H1 (cell line): ENCODE results near the gene SLITRK4. TPM values are rescaled to one million over a fixed set of nuclear protein-coding genes. Genes with fewer than 3 reads are reported as not detected.

Experiments used
- CTCF ChIA-PET: fragments of 300-600 bp; sonication (Branson Sonifier 250); formaldehyde crosslinking; loops from one replicate; lab custom pipeline; 2021; ENCODE audit not compliant: partially characterized antibody; lab: Charles Lee
- POLR2A ChIA-PET: fragments of 300-600 bp; sonication (Branson Sonifier 250); formaldehyde crosslinking; loops from one replicate; lab custom pipeline; 2021; ENCODE audit warnings: inconsistent platforms; ENCODE audit not compliant: partially characterized antibody; lab: Charles Lee
- DNase-seq, 2 experiments: peaks; one replicate each; pipeline versions ENCODE4 v3.0.0 to v3.0.0-alpha.2; 2010 to 2022; ENCODE audit warnings: low spot score in 2 of 2, low read depth in 1 of 2, mixed read lengths in 1 of 2
- FAIRE-seq: peaks from 2 replicates; lab custom pipeline; 2011; peaks lifted over from hg19 to GRCh38; lab: Jason Lieb, UNC
- H2AFZ ChIP-seq: 2 replicates; pipeline ENCODE4 v1.8.1; 2012; ENCODE audit warnings: low read length, inconsistent platforms
- H2AK5ac ChIP-seq: 2 replicates; pipeline ENCODE4 v1.6.1; 2013; ENCODE audit warnings: low read depth, low read length
- H2BK120ac ChIP-seq: replicated peaks from 2 replicates; pipeline ENCODE3; 2013; ENCODE audit warnings: low read depth, low read length, inconsistent platforms
- H2BK12ac ChIP-seq: 2 replicates; pipeline ENCODE4 v1.6.1; 2013; ENCODE audit warnings: low read depth, low read length
- H2BK15ac ChIP-seq: 2 replicates; pipeline ENCODE4 v1.6.1; 2013; ENCODE audit warnings: low read length
- H2BK20ac ChIP-seq: 2 replicates; pipeline ENCODE4 v1.6.1; 2013; ENCODE audit warnings: low read length
- H2BK5ac ChIP-seq: 2 replicates; pipeline ENCODE4 v1.6.1; 2013; ENCODE audit warnings: low read depth, low read length
- H3K14ac ChIP-seq: 2 replicates; pipeline ENCODE4 v1.6.1; 2013; ENCODE audit warnings: inconsistent platforms; ENCODE audit not compliant: insufficient read length
- H3K18ac ChIP-seq: 2 replicates; pipeline ENCODE4 v1.6.1; 2013; ENCODE audit warnings: low read length; ENCODE audit errors: extremely low read depth
- H3K23ac ChIP-seq: 2 replicates; pipeline ENCODE4 v1.6.1; 2013; ENCODE audit warnings: inconsistent platforms; ENCODE audit not compliant: insufficient read length
- H3K23me2 ChIP-seq: 2 replicates; pipeline ENCODE4 v1.6.1; 2013; ENCODE audit warnings: low read depth, low read length
- H3K27ac ChIP-seq: 2 replicates; pipeline ENCODE4 v1.6.1; 2011; ENCODE audit warnings: low read depth, low read length, inconsistent platforms
- H3K27me3 ChIP-seq, 4 experiments: replicated peaks in 1 of 4; 1 replicate in 1 of 4; 2 replicates in 3 of 4; pipeline versions ENCODE4 v1.6.1 to v1.8.1; 2011 to 2013; ENCODE audit warnings: low read length in 3 of 4, mild to moderate bottlenecking in 3 of 4, inconsistent platforms in 2 of 4, mixed read lengths in 2 of 4, moderate library complexity in 1 of 4; ENCODE audit not compliant: control insufficient read depth in 3 of 4, insufficient read depth in 3 of 4; ENCODE audit errors: extremely low read depth in 1 of 4
- H3K36me3 ChIP-seq, 4 experiments: 2 replicates each; pipeline versions ENCODE4 v1.6.1 to v1.8.1; 2011 to 2013; ENCODE audit warnings: mild to moderate bottlenecking in 4 of 4, low read length in 3 of 4, moderate library complexity in 2 of 4, control low read depth in 1 of 4, inconsistent platforms in 1 of 4; ENCODE audit not compliant: insufficient read depth in 4 of 4, control insufficient read depth in 2 of 4
- H3K4ac ChIP-seq: replicated peaks from 2 replicates; pipeline ENCODE3; 2013; ENCODE audit warnings: low read length, low read depth, mixed read lengths, inconsistent platforms; ENCODE audit not compliant: insufficient read length
- H3K4me1 ChIP-seq, 4 experiments: replicated peaks in 1 of 4; 1 replicate in 1 of 4; 2 replicates in 3 of 4; pipeline versions ENCODE4 v1.6.1 to v1.8.1; 2011 to 2013; ENCODE audit warnings: low read length in 3 of 4, inconsistent platforms in 2 of 4, mixed read lengths in 1 of 4; ENCODE audit not compliant: insufficient read depth in 4 of 4, control insufficient read depth in 3 of 4
- H3K4me2 ChIP-seq, 2 experiments: 2 replicates each; pipeline versions ENCODE4 v1.6.1 to v1.8.1; 2011 to 2013; ENCODE audit warnings: low read depth in 2 of 2, low read length in 2 of 2, control low read depth in 1 of 2, inconsistent platforms in 1 of 2, mild to moderate bottlenecking in 1 of 2; ENCODE audit not compliant: insufficient read depth in 1 of 2
- H3K4me3 ChIP-seq, 4 experiments: fragments of 200-600, 300-600 bp in 1 of 4; sonication (generic), shearing (Covaris generic), sonication (Bioruptor Twin) in 1 of 4; 2 replicates each; pipeline versions ENCODE4 v1.5.1 to v1.8.1; 2011 to 2016; ENCODE audit warnings: low read length in 4 of 4, low read depth in 3 of 4, control low read depth in 2 of 4, inconsistent platforms in 2 of 4, mild to moderate bottlenecking in 2 of 4, mixed read lengths in 1 of 4, moderate library complexity in 1 of 4; ENCODE audit not compliant: insufficient read depth in 2 of 4; ENCODE audit errors: extremely low read depth in 1 of 4
- H3K56ac ChIP-seq: replicated peaks from 2 replicates; pipeline ENCODE3; 2013; ENCODE audit warnings: low read depth, mild to moderate bottlenecking, mixed read lengths, low read length, inconsistent platforms; ENCODE audit not compliant: insufficient read length
- H3K79me1 ChIP-seq: 2 replicates; pipeline ENCODE4 v1.6.1; 2013; ENCODE audit warnings: low read depth, low read length, control low read depth
- H3K79me2 ChIP-seq, 2 experiments: 2 replicates each; pipeline versions ENCODE4 v1.6.1 to v1.8.1; 2012 to 2013; ENCODE audit warnings: low read length in 2 of 2, mild to moderate bottlenecking in 2 of 2, inconsistent platforms in 1 of 2; ENCODE audit not compliant: insufficient read depth in 2 of 2, control insufficient read depth in 1 of 2
- H3K9ac ChIP-seq, 4 experiments: replicated peaks in 1 of 4; 1 replicate in 1 of 4; 2 replicates in 3 of 4; pipeline versions ENCODE4 v1.6.1 to v1.8.1; 2011 to 2013; ENCODE audit warnings: low read depth in 3 of 4, low read length in 3 of 4, control low read depth in 2 of 4, mild to moderate bottlenecking in 2 of 4, moderate library complexity in 2 of 4, inconsistent platforms in 1 of 4; ENCODE audit errors: extremely low read depth in 1 of 4
- H3K9me3 ChIP-seq, 2 experiments: 2 replicates each; pipeline versions ENCODE4 v1.6.1 to v1.8.1; 2012 to 2013; ENCODE audit warnings: mild to moderate bottlenecking in 2 of 2, moderate library complexity in 2 of 2, control low read depth in 1 of 2, inconsistent platforms in 1 of 2, low read depth in 1 of 2, low read length in 1 of 2, mixed read lengths in 1 of 2; ENCODE audit not compliant: insufficient read depth in 2 of 2
- H4K20me1 ChIP-seq, 2 experiments: replicated peaks in 1 of 2; 2 replicates each; pipeline versions ENCODE3 to v1.8.1; 2011 to 2013; ENCODE audit warnings: inconsistent platforms in 2 of 2, low read length in 2 of 2, mild to moderate bottlenecking in 1 of 2; ENCODE audit not compliant: insufficient read depth in 2 of 2, control insufficient read depth in 1 of 2
- H4K5ac ChIP-seq: 2 replicates; pipeline ENCODE4 v1.6.1; 2013; ENCODE audit warnings: low read length, low read depth, mixed read lengths, inconsistent platforms; ENCODE audit not compliant: insufficient read length
- H4K8ac ChIP-seq: 2 replicates; pipeline ENCODE4 v1.8.0; 2013; ENCODE audit warnings: mild to moderate bottlenecking, moderate library complexity, low read length, inconsistent platforms; ENCODE audit not compliant: insufficient read depth; ENCODE audit errors: extremely low read depth
- H4K91ac ChIP-seq: replicated peaks from 2 replicates; pipeline ENCODE3; 2013; ENCODE audit warnings: low read length, mixed read lengths, inconsistent platforms; ENCODE audit not compliant: insufficient read length
- CEBPB ChIP-seq: IDR thresholded peaks from 2 replicates; pipeline ENCODE4 v1.6.1; 2012; ENCODE audit warnings: low read depth, low read length
- CTCF ChIP-seq, 3 experiments: IDR thresholded peaks; 1 replicate in 2 of 3; 2 replicates in 1 of 3; pipeline versions ENCODE4 v1.5.1 to v1.6.1; 2011; ENCODE audit warnings: low read length in 3 of 3, mild to moderate bottlenecking in 3 of 3, inconsistent platforms in 2 of 3, low read depth in 1 of 3, moderate library complexity in 1 of 3; ENCODE audit not compliant: insufficient read depth in 1 of 3; ENCODE audit errors: control extremely low read depth in 1 of 3
- FOSL1 ChIP-seq: IDR thresholded peaks from 2 replicates; pipeline ENCODE4 v1.6.1; 2011; ENCODE audit warnings: mild to moderate bottlenecking, low read depth, low read length, moderate library complexity; ENCODE audit not compliant: insufficient read depth
- POLR2A ChIP-seq, 2 experiments: IDR thresholded peaks; 1 replicate in 1 of 2; 2 replicates in 1 of 2; pipeline ENCODE4 v1.6.1; 2011; ENCODE audit warnings: low read depth in 2 of 2, low read length in 2 of 2, mild to moderate bottlenecking in 2 of 2; ENCODE audit errors: control extremely low read depth in 1 of 2
- POLR2AphosphoS5 ChIP-seq: IDR thresholded peaks from 2 replicates; pipeline ENCODE4 v1.6.1; 2011; ENCODE audit warnings: low read depth, low read length
- POU5F1 ChIP-seq: IDR thresholded peaks from 2 replicates; pipeline ENCODE4 v1.6.1; 2011; ENCODE audit warnings: low read depth, mild to moderate bottlenecking, low read length, moderate library complexity
- SP1 ChIP-seq: IDR thresholded peaks from 2 replicates; pipeline ENCODE4 v1.6.1; 2011; ENCODE audit warnings: low read depth, low read length
- SP2 ChIP-seq: IDR thresholded peaks from 2 replicates; pipeline ENCODE4 v1.6.1; 2012; ENCODE audit warnings: mild to moderate bottlenecking, low read length, inconsistent platforms
- TBP ChIP-seq: IDR thresholded peaks from 2 replicates; pipeline ENCODE4 v1.6.1; 2011; ENCODE audit warnings: low read depth, low read length, improper control_type of control experiment
- WGBS, 2 experiments: shearing (Covaris generic) in 1 of 2; methylation state at CpG; one replicate each; pipeline versions ENCODE4 v1.1.6 to v1.1.7; 2013 to 2015; ENCODE audit warnings: low lambda C conversion rate in 2 of 2, mixed read lengths in 2 of 2, inconsistent platforms in 1 of 2, low coverage in 1 of 2, missing lambda C conversion rate in 1 of 2; ENCODE audit not compliant: insufficient replicate concordance in 2 of 2, insufficient coverage in 1 of 2, insufficient read length in 1 of 2; ENCODE audit errors: extremely low coverage in 1 of 2, missing lambda C conversion rate in 1 of 2; 5-methylcytosine and 5-hydroxymethylcytosine counted together
- long read RNA-seq, 2 experiments: library from RNA in 1 of 2; library from capped mRNA in 1 of 2; stranded (forward); transcript quantifications; one replicate each; pipeline ENCODE4 v2.0.0, GENCODE V29; 2021; ENCODE audit warnings: inconsistent platforms in 1 of 2
- polyA minus RNA-seq, 3 experiments: library from RNA; depleted of rRNA, polyadenylated mRNA; stranded (reverse); fragments of >200 nt; gene quantifications; 1 replicate in 2 of 3; 2 replicates in 1 of 3; pipeline ENCODE4 v1.2.3, GENCODE V29; 2011
- polyA plus RNA-seq, 7 experiments: library from polyadenylated mRNA; depleted of rRNA in 3 of 7; stranded (reverse) in 5 of 7; unstranded in 2 of 7; fragments of >200 nt in 5 of 7; fragments of 200-250 nt in 2 of 7; gene quantifications; 1 replicate in 5 of 7; 2 replicates in 1 of 7; 4 replicates in 1 of 7; pipeline versions ENCODE4 v1.2.1 to v1.2.3, GENCODE V29; 2011 to 2013; ENCODE audit warnings: missing spikeins in 2 of 7, mixed read lengths in 2 of 7
- total RNA-seq: library from RNA; stranded (reverse); fragmentation: NEBNext Ultra II Directional; extraction: Animal tissue kit (Norgen Biotek cat#: 25700); gene quantifications from 2 replicates; pipeline ENCODE4 v1.2.1, GENCODE V29; 2021

Gene SLITRK4
- 8.1 and 8.2 TPM in 2 replicates for total RNA-seq
- polyA plus RNA-seq (2011; rRNA removed) = 1.7 and 3.1 TPM in 2 replicates
- polyA plus RNA-seq (2011; cell fraction: cytosol; rRNA removed) = 2.9 TPM
- polyA plus RNA-seq (2011; cell fraction: nucleus; rRNA removed) = 3.2 TPM
- polyA plus RNA-seq (2012, experiment 1 of 2) = 3.7 to 7.8 TPM (median 4.9 TPM) in 4 replicates
- 0.52 TPM for polyA plus RNA-seq (2012, experiment 2 of 2)
- 9.5 TPM for polyA plus RNA-seq (2013, experiment 1 of 2)
- 8.6 TPM for polyA plus RNA-seq (2013, experiment 2 of 2)
- polyA minus RNA-seq (2011; rRNA and poly(A)+ RNA removed) = 11.0 and 18.2 TPM in 2 replicates
- 4.0 TPM for polyA minus RNA-seq (2011; cell fraction: cytosol; rRNA and poly(A)+ RNA removed)
- polyA minus RNA-seq (2011; cell fraction: nucleus; rRNA and poly(A)+ RNA removed) = 14.5 TPM
- long read RNA-seq, experiment 1, partial matches to known transcripts = 0 of 12 reads
- long read RNA-seq, experiment 1, other reads (novel, unspliced or antisense) = 10 of 12 reads
- long read RNA-seq, experiment 2, partial matches to known transcripts = 0 of 5 reads
- long read RNA-seq, experiment 2, other reads (novel, unspliced or antisense) = 2 of 5 reads

- ChIA-PET POLR2A (interaction anchor here (1.6 kb wide), 1 partner anchor 13 kb away, joined by 5 read pairs; no protein-coding TSS in a partner anchor), CTCF (interaction anchor here (0.8 to 0.9 kb wide), 2 partner anchors 19 to 179 kb away, joined by 3 to 4 read pairs; no protein-coding TSS in a partner anchor)
- Histone ChIP-seq H4K20me1 (no peaks in the 10 kb centered on the region), H2BK120ac (no peak within 1 kb of the TSS), H2AK5ac (no peak within 1 kb of the TSS), H3K18ac (peak within 1 kb of the TSS; percentile 32; the same call in 1 of the 2 replicates), H3K4me2 (peak within 1 kb of the TSS; percentile 71 to 94), H3K4ac (no peak within 1 kb of the TSS), H3K56ac (no peak within 1 kb of the TSS), H2BK15ac (no peak within 1 kb of the TSS), H2BK20ac (no peak within 1 kb of the TSS), H3K23me2 (peaks cover 7% of the 10 kb centered on the region; the same call in 1 of the 2 replicates), H3K36me3 (no peaks in the 10 kb centered on the region), H2AFZ (peak within 1 kb of the TSS; percentile 85), H3K4me3 (peak within 1 kb of the TSS; percentile 49 to 83 (median 65)), H3K79me1 (no peaks in the 10 kb centered on the region), H4K91ac (no peak within 1 kb of the TSS), H3K27me3 (peaks cover 0 to 5% (median 0%) of the 10 kb centered on the region in 4 experiments; a peak in 2 of 7 replicates), H3K27ac (no peak within 1 kb of the TSS), H3K23ac (no peak within 1 kb of the TSS), H3K14ac (no peak within 1 kb of the TSS), H3K9ac (peak within 1 kb of the TSS in 2 of 4 experiments; percentile 30 to 32; a peak in 3 of 7 replicates), H2BK5ac (peak within 1 kb of the TSS; percentile 60; the same call in 1 of the 2 replicates), H3K9me3 (no peaks in the 10 kb centered on the region), H3K4me1 (peaks cover 0 to 6% (median 0%) of the 10 kb centered on the region in 4 experiments; a peak in 1 of 7 replicates), H4K5ac (peak within 1 kb of the TSS; percentile 36), H4K8ac (no peak within 1 kb of the TSS), H2BK12ac (no peak within 1 kb of the TSS), H3K79me2 (0 out of 4 replicates have a peak, but pooled peaks cover 0 to 8% of the 10 kb centered on the region in 2 experiments)
- FAIRE-seq = peak; percentile 81
- peak; percentile 49 to 57 for DNase-seq
- WGBS, 2 experiments = 0% methylated on average over 3 of the region's 10 CpGs; no CpG with 5 or more reads in 1 of the 2 experiments
- TF ChIP-seq TBP (no peak), POLR2AphosphoS5 (no peak), FOSL1 (no peak), CEBPB (no peak), POU5F1 (no peak), SP1 (peak; percentile 91), SP2 (no peak), POLR2A (IDR thresholded peaks at IDR 0.05; ENCODE audit: control extremely low read depth in 1 of 2, low read depth in 2 of 2, low read length in 2 of 2) (no peak), CTCF (IDR thresholded peaks at IDR 0.05; ENCODE audit: control extremely low read depth in 1 of 3, insufficient read depth in 1 of 3, low read depth in 1 of 3, low read length in 3 of 3) (no peak)
Measured at GRCh38 chrX:143635915-143636314, at the start of gene SLITRK4. SLITRK4 (minus strand) TSS chrX:143636101; CDS start chrX:143631108, 4,993 bp downstream.
